CD1c-positive myeloid dendritic cell (primary cell): ENCODE results near the gene SPRR2E.
"Not testable (repeated sequence)": the region's sequence is repeated elsewhere in the genome, so short reads cannot be mapped to it uniquely, and the experiment has no call there.

Experiments used
- DNase-seq: peaks from one replicate; pipeline ENCODE4 v3.0.0-alpha.2; 2016; ENCODE audit errors: extremely low spot score

The SPRR2E gene

DNA sequence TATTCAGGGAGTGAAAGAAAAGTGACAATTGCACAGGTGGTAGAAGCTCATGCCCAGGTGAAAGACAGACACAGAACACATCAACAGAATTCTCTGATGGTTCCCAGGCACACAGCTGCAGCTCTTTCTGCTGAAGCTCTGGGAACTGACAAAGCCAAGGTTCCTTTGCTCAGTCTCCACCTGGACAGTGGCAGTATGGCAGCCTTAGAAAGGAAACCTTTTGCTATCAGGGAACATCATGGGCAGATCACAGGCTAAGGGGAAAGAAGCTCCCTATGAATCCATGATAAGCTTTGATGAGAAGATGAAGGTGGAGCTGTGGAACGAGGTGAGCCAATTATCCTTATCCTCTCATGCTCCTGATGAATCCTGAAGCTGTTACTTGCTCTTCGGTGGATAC, 24.1 kb downstream of the SPRR2E start:
- DNase-seq: no peak

DNA sequence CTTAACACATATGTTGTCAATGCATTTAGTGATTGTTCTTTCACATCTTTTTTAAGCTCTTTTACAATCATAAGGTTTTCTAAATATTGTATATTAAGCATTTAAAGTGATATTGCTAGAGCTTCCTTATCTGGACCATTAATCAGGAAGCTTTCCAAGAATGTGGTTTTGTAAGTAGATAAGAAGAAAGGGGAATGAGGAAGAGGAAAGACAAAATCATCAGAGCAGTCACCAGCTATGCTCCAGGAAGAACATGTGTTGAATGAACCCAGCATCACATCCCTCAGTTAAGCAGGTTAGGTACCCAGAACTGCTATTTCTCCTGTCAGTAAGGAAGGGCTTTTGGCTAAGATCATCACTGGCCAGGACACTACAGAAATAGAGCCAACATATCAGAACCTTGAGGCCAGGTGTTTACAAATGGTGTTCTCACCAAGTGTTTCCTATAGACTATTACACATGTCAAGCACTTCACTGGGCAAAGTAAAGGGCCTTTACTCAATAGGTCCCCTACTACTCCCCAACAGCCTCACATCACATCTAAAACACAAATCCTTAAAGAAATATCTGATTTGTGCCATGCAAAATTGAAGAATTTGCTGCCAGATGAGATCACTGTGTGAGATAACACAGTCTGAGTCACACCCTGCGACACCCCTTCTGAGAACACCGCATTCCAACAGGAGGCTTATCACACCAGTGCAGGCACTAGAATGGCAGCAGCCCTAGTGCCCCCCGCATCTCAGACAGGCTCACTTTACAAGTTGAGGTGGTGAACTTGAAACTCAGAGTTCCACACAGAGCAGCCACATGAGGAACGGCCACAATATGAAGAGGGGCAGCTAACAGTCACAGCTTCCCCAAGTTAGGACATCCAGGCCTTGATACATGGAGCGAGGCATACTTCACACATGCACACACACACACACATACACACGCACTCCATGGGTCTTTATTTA, 35.2 kb downstream of the SPRR2E start:
- no peak for DNase-seq

DNA sequence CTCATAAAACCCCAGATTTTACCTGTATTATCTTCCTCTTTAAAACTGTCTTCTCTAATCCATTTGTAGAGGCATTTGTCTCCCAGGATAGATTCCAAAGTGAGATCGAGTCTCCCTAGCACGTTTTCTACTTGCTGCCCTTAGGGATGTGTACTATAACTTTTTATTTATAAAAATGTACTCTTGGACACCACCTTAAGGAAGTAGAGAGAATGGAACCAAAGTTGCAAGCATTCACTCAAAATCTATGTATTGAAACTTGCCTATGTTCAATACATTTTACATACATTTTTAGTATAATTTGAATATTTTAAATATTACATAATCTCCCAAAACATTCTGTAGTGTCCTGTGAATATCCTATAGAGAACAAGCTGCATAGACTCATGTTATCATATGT, 36.2 kb downstream of the SPRR2E start:
- no peak for DNase-seq

DNA sequence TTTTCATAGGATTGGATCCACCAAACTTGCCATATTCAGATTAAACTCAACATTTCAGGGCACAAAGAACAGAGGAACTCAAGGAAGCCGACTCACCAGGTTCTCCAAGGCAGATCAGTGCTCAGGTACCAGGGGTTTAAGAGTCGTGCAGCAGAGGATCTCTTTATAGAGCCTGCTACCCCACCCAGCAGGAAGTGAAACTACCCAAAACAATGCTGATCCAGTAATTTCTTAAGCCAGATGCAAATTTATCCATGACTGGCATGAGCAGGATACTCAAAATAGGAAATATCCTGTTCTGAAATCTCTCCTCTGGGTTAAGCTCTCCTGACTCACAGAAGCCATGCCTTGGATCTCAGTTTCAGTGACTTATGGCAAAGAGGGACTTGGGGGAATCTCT, 37.0 kb downstream of the SPRR2E start, which contains the start of gene SPRR2A:
Gene SPRR2A, minus strand, starts transcription at position 138 of the 400 bp plus-strand sequence. CDS start 777 bp downstream, outside the sequence.
- no peak for DNase-seq

DNA sequence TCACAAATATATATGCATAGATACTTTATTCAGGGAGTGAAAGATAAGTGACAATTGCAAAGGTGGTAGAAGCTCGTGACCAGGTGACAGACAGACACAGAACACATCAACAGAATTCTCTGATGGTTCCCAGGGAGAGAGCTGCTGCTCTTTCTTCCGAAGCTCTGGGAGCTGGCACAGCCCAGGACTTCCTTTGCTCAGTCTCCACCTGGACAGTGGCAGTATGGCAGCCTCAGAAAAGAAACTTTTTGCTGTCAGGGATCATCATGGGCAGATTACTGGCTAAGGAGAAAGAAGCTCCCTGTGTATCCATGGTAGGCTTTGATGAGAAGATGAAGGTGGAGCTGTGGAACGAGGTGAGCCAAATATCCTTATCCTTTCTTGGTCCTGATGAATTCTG, 38.2 kb downstream of the SPRR2E start:
- DNase-seq: not testable (repeated sequence)

DNA sequence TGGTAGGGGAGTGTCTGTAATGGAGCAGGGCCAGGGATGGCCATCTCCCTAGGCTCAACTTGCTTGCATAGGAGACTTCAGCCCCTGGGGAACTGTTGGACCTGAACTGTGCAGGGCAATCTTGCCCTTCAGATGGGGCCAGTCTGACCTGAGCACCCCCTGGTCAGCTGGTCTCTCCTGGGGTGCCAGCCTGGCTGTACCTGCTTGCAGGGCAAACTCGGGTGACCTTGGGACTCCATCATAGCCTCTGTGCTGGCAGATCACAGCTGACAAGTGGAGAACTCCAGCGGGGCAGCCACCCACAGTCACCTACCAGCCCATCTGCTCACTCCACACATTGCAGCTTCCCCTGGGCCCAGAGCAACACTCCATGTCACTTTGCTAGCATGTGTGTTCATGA, 45.1 kb downstream of the SPRR2E start:
- DNase-seq: no peak
